ENCODE data around the gene ATOH8.
"Not testable (repeated sequence)": the region's sequence is repeated elsewhere in the genome, so short reads cannot be mapped to it uniquely, and the experiment has no call there.

The ATOH8 gene

GRCh38 chr2:85713836-85714235, 40.0 kb upstream of the ATOH8 start:
- Mint-ChIP-seq H3K4me1 (no peaks in the 10 kb centered on the region), H3K4me3 (no peak overlapping the region), H3K36me3 (ENCODE audit: low read depth) (no peaks in the 10 kb centered on the region), H3K27me3 (peaks cover 4% of the 10 kb centered on the region), H3K27ac (no peak overlapping the region), H3K9me3 (no peaks in the 10 kb centered on the region)
- ATAC-seq (no peak), DNase-seq (no peak)

GRCh38 chr2:85714421-85714820, 39.4 kb upstream of the ATOH8 start:
- not testable (repeated sequence) for H3K4me3 Mint-ChIP-seq; H3K9me3 Mint-ChIP-seq; H3K4me1 Mint-ChIP-seq; ATAC-seq; H3K27me3 Mint-ChIP-seq; H3K27ac Mint-ChIP-seq; H3K36me3 Mint-ChIP-seq (ENCODE audit: low read depth); DNase-seq

- DNase-seq (no peak), ATAC-seq (no peak)
- Mint-ChIP-seq H3K27me3 (peaks cover 2% of the 10 kb centered on the region), H3K36me3 (ENCODE audit: low read depth) (no peaks in the 10 kb centered on the region), H3K27ac (no peak overlapping the region), H3K4me3 (no peak overlapping the region), H3K4me1 (no peaks in the 10 kb centered on the region), H3K9me3 (no peaks in the 10 kb centered on the region)
Observed at GRCh38 chr2:85714841-85715240, 39.0 kb upstream of the ATOH8 start.

GRCh38 chr2:85716346-85716914, 37.4 kb upstream of the ATOH8 start:
- Mint-ChIP-seq H3K27ac (no peak overlapping the region), H3K9me3 (no peaks in the 10 kb centered on the region)

GRCh38 chr2:85717308-85718008, 36.3 kb upstream of the ATOH8 start:
- H3K27me3 Mint-ChIP-seq: no peaks in the 10 kb centered on the region
- DNase-seq (no peak), ATAC-seq (no peak)
- H3K4me1 Mint-ChIP-seq: no peaks in the 10 kb centered on the region
- no peaks in the 10 kb centered on the region for H3K36me3 Mint-ChIP-seq (ENCODE audit: low read depth)
- no peaks in the 10 kb centered on the region for H3K9me3 Mint-ChIP-seq
- no peak overlapping the region for H3K4me3 Mint-ChIP-seq
- H3K27ac Mint-ChIP-seq: no peak overlapping the region

More at GRCh38 chr2:85716346-85716914, 37.4 kb upstream of the ATOH8 start:
- no peaks in the 10 kb centered on the region for H3K27me3 Mint-ChIP-seq
- DNase-seq: no peak
- H3K4me1 Mint-ChIP-seq: no peaks in the 10 kb centered on the region
- no peak for ATAC-seq
- H3K4me3 Mint-ChIP-seq: no peak overlapping the region
- H3K36me3 Mint-ChIP-seq (ENCODE audit: low read depth): no peaks in the 10 kb centered on the region

GRCh38 chr2:85718009-85718391, 35.8 kb upstream of the ATOH8 start:
- no peak overlapping the region for H3K4me3 Mint-ChIP-seq
- no peak overlapping the region for H3K27ac Mint-ChIP-seq
- H3K36me3 Mint-ChIP-seq (ENCODE audit: low read depth): no peaks in the 10 kb centered on the region
- no peaks in the 10 kb centered on the region for H3K9me3 Mint-ChIP-seq
- no peaks in the 10 kb centered on the region for H3K27me3 Mint-ChIP-seq
- DNase-seq: no peak
- no peaks in the 10 kb centered on the region for H3K4me1 Mint-ChIP-seq
- no peak for ATAC-seq

- Mint-ChIP-seq H3K4me1 (no peaks in the 10 kb centered on the region), H3K36me3 (ENCODE audit: low read depth) (no peaks in the 10 kb centered on the region), H3K9me3 (no peaks in the 10 kb centered on the region), H3K27me3 (no peaks in the 10 kb centered on the region), H3K4me3 (no peak overlapping the region), H3K27ac (no peak overlapping the region)
- DNase-seq (no peak), ATAC-seq (no peak)
Observed at GRCh38 chr2:85718885-85719492, 34.8 kb upstream of the ATOH8 start.

- H3K27me3 Mint-ChIP-seq: no peaks in the 10 kb centered on the region
- no peak for ATAC-seq
- no peak overlapping the region for H3K27ac Mint-ChIP-seq
- no peak for DNase-seq
- H3K9me3 Mint-ChIP-seq: no peaks in the 10 kb centered on the region
- no peak overlapping the region for H3K4me3 Mint-ChIP-seq
- no peaks in the 10 kb centered on the region for H3K4me1 Mint-ChIP-seq
- no peaks in the 10 kb centered on the region for H3K36me3 Mint-ChIP-seq (ENCODE audit: low read depth)
Observed at GRCh38 chr2:85719609-85720240, 34.1 kb upstream of the ATOH8 start.

GRCh38 chr2:85720533-85720932, 33.3 kb upstream of the ATOH8 start:
- DNase-seq (no peak), ATAC-seq (no peak)
- Mint-ChIP-seq H3K27me3 (no peaks in the 10 kb centered on the region), H3K9me3 (no peaks in the 10 kb centered on the region), H3K4me1 (no peaks in the 10 kb centered on the region), H3K27ac (no peak overlapping the region), H3K4me3 (no peak overlapping the region), H3K36me3 (ENCODE audit: low read depth) (no peaks in the 10 kb centered on the region)

GRCh38 chr2:85721641-85722040, 32.1 kb upstream of the ATOH8 start:
- H3K27ac Mint-ChIP-seq: no peak overlapping the region
- no peaks in the 10 kb centered on the region for H3K9me3 Mint-ChIP-seq
- no peaks in the 10 kb centered on the region for H3K4me1 Mint-ChIP-seq
- H3K4me3 Mint-ChIP-seq: no peak overlapping the region
- H3K36me3 Mint-ChIP-seq (ENCODE audit: low read depth): no peaks in the 10 kb centered on the region
- no peak for ATAC-seq
- no peak for DNase-seq
- H3K27me3 Mint-ChIP-seq: no peaks in the 10 kb centered on the region

- DNase-seq (no peak), ATAC-seq (no peak)
- Mint-ChIP-seq H3K4me1 (no peaks in the 10 kb centered on the region), H3K36me3 (ENCODE audit: low read depth) (no peaks in the 10 kb centered on the region), H3K27me3 (no peaks in the 10 kb centered on the region), H3K9me3 (no peaks in the 10 kb centered on the region), H3K4me3 (no peak overlapping the region), H3K27ac (no peak overlapping the region)
Observed at GRCh38 chr2:85722519-85722918, 31.3 kb upstream of the ATOH8 start.

- Mint-ChIP-seq H3K27me3 (peaks cover 5% of the 10 kb centered on the region), H3K36me3 (ENCODE audit: low read depth) (no peaks in the 10 kb centered on the region), H3K9me3 (no peaks in the 10 kb centered on the region), H3K27ac (no peak overlapping the region), H3K4me3 (no peak overlapping the region), H3K4me1 (peaks cover 2% of the 10 kb centered on the region)
- no peak for DNase-seq
- no peak for ATAC-seq
Observed at GRCh38 chr2:85723707-85724360, 30.0 kb upstream of the ATOH8 start.

- H3K4me1 Mint-ChIP-seq: peaks cover 2% of the 10 kb centered on the region
- H3K27ac Mint-ChIP-seq: no peak overlapping the region
- no peaks in the 10 kb centered on the region for H3K9me3 Mint-ChIP-seq
- H3K36me3 Mint-ChIP-seq (ENCODE audit: low read depth): no peaks in the 10 kb centered on the region
- peaks cover 8% of the 10 kb centered on the region for H3K27me3 Mint-ChIP-seq
- H3K4me3 Mint-ChIP-seq: no peak overlapping the region
- ATAC-seq (no peak), DNase-seq (no peak)
Observed at GRCh38 chr2:85724731-85725181, 29.0 kb upstream of the ATOH8 start.

- Mint-ChIP-seq H3K27me3 (peaks cover 8% of the 10 kb centered on the region), H3K27ac (no peak overlapping the region), H3K9me3 (no peaks in the 10 kb centered on the region), H3K36me3 (ENCODE audit: low read depth) (no peaks in the 10 kb centered on the region), H3K4me3 (no peak overlapping the region), H3K4me1 (peaks cover 2% of the 10 kb centered on the region)
- ATAC-seq (no peak), DNase-seq (no peak)
Observed at GRCh38 chr2:85725451-85725850, 28.3 kb upstream of the ATOH8 start.

All from activated naive CD8-positive, alpha-beta T cell treated with anti-CD3 and anti-CD28 coated beads, Interleukin-2, amount 50 U/mL, for 24 hours (primary cell).